K562 treated with DMSO at 1 percent for 48 hours (cell line): ENCODE data around the gene FCN2. TPM values are rescaled to one million over a fixed set of nuclear protein-coding genes. Genes with fewer than 3 reads are reported as not detected.

Experiments used
- total RNA-seq: library from RNA; unstranded; fragments of 300-600 nt; gene quantifications from 2 replicates; pipeline ENCODE4 v1.2.3, GENCODE V29; 2022; ENCODE audit warnings: low replicate concordance; ENCODE audit errors: extremely low read depth

FCN2 gene
- not detected in 2 replicates for total RNA-seq

GRCh38 chr9:134880484-134881312, at the start of gene FCN2:
FCN2 (plus strand) TSS chr9:134880810; CDS start chr9:134880822, 12 bp downstream.

GRCh38 chr9:134917431-134918373, 37.1 kb downstream of the FCN2 start, which contains the start of gene FCN1:
FCN1 (minus strand) TSS chr9:134917912; CDS start chr9:134917871, 41 bp downstream.

Other genes starting within 250 kb of the FCN2 start
- not detected in 2 replicates for gene COL5A1, start 239.0 kb upstream of the FCN2 start, total RNA-seq
- gene FCN1, start 37.1 kb downstream of the FCN2 start, total RNA-seq = not detected in 2 replicates
- not detected in 2 replicates for gene OLFM1, start 206.9 kb downstream of the FCN2 start, total RNA-seq